Prostate gland (tissue), 2 donors: ENCODE data around the gene BARX2.

Experiments
- POLR2AphosphoS5 ChIP-seq: sonication (generic); formaldehyde crosslinking; IDR thresholded peaks from one replicate; pipeline ENCODE4 v1.6.1; 2017; ENCODE audit warnings: antibody characterized with exemption
- TF ChIP-seq, protein P1 (sequence below), 4 experiments: fragments of 200-600 bp in 2 of 4; fragments of 450-650 bp in 2 of 4; sonication (generic) in 2 of 4; IDR thresholded peaks; 1 replicate in 3 of 4; 2 replicates in 1 of 4; pipeline ENCODE4 v1.5.1; 2016 to 2019; ENCODE audit warnings: antibody characterized with exemption in 4 of 4, mild to moderate bottlenecking in 2 of 4, moderate library complexity in 2 of 4

DNA sequence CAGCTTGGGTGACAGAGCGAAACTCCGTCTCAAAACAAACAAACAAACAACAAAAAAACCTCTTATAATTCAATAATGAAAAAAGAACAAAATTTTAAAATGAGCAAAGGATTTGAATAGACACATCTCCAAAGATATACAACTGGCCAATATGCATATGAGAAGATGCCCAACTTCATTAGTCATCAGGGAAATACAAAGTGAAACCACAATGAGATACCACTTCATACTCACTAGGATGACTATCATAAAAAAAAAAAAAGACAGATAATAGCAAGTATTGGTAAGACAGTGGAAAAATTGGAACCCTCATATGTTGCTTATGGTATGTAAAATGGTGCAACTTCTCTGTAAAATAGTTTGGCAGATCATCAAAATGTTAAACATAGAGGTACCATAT is 28.7 kb upstream of the BARX2 start:
- no peak for TF ChIP-seq POLR2AphosphoS5
- TF ChIP-seq, protein P1, sequence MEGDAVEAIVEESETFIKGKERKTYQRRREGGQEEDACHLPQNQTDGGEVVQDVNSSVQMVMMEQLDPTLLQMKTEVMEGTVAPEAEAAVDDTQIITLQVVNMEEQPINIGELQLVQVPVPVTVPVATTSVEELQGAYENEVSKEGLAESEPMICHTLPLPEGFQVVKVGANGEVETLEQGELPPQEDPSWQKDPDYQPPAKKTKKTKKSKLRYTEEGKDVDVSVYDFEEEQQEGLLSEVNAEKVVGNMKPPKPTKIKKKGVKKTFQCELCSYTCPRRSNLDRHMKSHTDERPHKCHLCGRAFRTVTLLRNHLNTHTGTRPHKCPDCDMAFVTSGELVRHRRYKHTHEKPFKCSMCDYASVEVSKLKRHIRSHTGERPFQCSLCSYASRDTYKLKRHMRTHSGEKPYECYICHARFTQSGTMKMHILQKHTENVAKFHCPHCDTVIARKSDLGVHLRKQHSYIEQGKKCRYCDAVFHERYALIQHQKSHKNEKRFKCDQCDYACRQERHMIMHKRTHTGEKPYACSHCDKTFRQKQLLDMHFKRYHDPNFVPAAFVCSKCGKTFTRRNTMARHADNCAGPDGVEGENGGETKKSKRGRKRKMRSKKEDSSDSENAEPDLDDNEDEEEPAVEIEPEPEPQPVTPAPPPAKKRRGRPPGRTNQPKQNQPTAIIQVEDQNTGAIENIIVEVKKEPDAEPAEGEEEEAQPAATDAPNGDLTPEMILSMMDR (IDR thresholded peaks at IDR 0.05) = no peak
